ENCODE results near the gene CYB5R2.
A peak's percentile ranks its signal among the peaks of the same experiment; 100 is the strongest.
"Not testable (repeated sequence)": the region's sequence is repeated elsewhere in the genome, so short reads cannot be mapped to it uniquely, and the experiment has no call there.

The CYB5R2 gene

GRCh38 chr11:7670641-7671040, 2.7 kb downstream of the CYB5R2 start:
- no peak for FAIRE-seq
- DNase-seq (ENCODE audit: low spot score): no peak

- no peak for FAIRE-seq
Measured at GRCh38 chr11:7668911-7669310, 4.4 kb downstream of the CYB5R2 start.

DNA sequence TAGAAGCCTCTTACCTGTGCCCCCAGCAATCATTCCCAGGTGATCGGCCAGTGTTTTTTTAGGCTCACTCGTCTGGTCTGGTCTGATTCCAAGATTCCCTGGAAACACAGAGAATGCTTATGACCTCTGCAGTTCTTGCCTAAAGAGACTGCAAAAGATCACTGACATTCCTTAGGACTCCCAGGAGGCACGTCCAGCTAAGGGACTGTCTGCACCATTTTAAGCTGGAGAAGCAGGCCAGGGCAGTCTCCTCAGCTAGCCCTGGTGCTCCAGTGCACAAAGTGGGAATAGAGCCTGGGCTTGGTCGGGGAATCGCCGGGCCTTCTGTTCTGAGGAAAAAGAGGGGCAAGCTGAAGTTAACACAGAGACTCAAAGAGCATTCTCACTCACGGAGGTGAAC, 4.8 kb downstream of the CYB5R2 start:
- FAIRE-seq: no peak
- no peak for DNase-seq (ENCODE audit: low spot score)

More at GRCh38 chr11:7668911-7669310, 4.4 kb downstream of the CYB5R2 start:
- DNase-seq (ENCODE audit: low spot score): peak; percentile 49

DNA sequence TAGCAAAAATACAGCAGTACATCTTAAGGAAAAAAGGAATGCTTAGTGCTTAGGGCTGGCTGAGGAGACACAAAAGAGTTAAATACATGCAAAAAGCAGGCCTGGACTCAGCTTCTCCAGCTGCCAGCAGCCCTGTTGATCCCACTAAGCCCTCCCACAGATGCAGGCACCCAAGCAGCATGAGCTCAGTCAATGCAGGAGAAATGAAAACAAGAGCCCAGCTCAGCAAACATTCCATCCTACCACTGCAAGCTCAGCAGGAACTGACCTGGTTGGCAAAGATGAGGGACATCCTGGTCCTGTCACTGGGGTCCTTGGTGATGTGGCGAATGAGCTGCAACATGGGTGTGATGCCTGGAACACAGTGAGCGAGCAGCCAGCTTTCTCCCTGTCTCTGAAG, 5.8 kb downstream of the CYB5R2 start:
- FAIRE-seq (no peak), DNase-seq (ENCODE audit: low spot score) (no peak)

DNA sequence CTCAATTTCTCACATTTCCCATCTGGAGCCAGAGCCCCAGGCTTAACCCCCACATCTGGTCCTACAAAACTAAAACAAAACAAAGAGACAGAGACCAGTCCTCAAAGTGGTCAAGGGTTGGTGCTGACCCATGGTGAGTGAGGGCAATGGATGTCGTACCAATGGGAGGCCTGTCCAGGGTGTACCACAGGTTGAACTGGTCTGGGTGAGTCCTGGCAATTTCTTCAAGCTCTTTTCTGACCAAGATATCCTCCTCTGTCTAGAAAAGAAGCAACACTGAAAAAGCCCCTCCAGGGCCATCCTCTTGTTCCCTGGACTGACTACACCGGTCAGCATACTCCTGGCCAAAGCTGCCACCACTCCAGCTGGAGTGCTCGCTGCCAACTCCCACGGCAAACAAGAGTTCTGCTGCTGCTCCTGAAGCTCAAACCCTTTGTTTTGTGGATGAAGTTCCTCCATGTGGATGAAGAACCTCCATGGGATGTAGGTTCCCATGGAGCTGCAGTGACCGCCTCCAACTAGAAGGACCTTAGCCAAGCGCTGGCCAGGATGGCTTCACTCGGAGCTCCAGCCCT, 6.9 kb downstream of the CYB5R2 start:
- FAIRE-seq: no peak
- no peak for DNase-seq (ENCODE audit: low spot score)

DNA sequence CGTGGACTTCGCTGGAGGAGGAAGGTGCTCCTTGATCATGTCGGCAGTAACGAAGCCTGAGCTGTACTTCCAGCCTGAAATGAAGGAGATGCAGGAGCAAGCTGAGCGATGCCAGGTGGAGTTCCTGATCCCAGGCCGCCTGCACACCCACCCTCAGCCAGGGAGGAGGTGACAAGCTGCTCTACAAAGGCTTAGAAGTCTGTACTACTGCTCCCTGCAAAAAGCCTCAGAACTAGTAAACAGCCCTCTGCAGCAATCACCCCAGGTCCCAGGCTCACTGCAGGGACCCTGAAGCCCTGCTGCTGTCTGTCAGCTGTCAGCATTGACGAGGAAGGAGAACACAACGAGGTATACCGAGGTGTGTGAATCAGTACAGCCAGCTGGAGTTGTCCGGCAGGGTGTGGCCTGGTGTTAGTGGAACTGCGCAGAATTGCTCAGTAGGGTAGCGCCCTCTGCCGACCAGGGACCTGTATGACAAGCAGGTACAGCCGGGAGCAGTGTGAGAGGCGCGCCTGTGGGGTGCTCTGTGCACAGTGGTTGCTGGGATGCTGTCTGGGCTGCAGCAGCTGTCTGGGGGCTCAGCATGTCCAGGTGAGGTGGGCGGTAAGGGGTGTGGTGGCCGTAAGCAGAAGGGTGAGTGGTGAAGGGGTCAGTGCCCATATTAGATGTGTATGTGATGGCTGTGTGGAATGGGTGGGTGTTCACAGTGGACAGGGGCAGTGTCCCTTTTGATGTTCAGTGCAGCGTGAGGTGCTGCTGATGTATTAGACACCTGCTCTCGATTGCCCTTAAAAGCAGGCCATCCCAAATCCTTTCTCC, 7.6 kb downstream of the CYB5R2 start:
- peak; percentile 86 for DNase-seq (ENCODE audit: low spot score)
- FAIRE-seq: peak; percentile 79

DNA sequence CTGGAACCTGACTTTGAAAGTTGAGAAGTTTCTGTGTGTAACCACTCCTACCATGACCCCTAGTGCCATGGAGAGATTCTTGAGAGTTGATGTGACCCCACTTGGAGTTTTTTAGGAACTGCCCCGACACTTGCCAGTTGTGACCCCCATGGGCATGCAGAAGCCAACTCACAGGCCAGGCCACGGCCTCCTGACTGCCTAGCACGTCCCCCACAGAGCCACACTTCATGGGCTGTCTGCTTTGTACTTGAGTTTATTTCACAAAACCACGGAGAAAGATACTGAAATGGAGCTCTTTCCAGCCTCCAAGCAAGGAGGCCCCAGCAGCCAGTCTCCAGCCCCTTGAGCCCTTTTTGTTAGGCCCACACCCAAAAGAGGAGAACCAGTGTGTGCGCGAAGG, 8.4 kb downstream of the CYB5R2 start:
- DNase-seq (ENCODE audit: low spot score) (no peak), FAIRE-seq (no peak)

GRCh38 chr11:7663531-7663930, 9.8 kb downstream of the CYB5R2 start:
- not testable (repeated sequence) for FAIRE-seq; DNase-seq (ENCODE audit: low spot score)

DNA sequence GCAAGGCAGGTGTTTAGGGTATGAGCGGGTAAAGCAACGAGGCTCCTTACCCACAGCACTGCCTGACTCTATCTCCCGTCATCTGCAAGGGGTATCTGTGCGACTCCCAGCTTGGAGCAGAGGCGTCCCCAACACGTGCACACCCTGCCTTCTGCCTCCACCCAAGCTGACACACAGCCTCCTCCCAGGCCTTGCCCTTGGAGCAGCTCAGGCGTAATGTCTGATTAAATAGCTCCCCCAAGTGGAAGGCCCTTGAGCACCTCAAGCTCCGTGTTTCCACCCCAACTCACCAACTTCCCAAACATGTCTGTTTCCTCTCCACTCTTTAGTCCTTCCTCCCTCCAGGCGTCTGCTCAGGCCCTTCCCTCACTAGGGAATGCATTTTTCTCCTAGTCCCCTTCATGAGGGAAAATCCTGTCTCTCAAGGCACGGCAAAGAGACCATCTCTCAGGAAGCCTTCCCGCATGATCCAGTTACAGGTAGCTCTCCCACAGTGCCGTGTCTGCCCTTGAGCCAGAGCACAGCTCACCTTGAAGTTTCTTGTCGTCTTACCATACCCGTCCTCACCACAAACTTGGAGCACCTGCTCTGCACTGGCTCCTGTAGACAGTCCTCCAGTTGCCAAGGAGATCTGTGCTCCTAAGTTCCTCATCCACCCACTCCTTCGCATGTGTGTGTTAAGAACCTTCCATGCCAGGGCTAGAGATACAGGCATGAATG, 15.8 kb downstream of the CYB5R2 start:
- no peak for DNase-seq (ENCODE audit: low spot score)
- no peak for FAIRE-seq

DNA sequence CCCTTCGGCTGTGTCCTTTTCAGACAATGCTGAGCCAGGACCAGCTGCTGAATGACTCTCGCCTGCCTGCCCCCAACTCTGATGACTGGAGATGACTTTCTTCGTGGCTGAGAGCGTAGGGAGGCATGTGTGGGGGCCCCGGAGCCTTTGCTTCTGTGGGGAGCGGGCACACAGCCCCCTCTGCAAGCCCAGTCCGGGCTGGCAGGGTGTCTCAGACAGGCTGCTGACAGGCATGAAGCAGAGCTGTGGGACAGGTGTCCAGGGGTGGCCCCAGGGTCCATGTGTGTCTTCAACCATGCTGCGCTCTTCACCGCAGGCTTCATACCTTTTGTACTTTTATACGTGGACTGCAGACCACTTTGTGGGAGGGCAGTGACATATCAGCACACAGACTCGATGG, 16.6 kb downstream of the CYB5R2 start:
- FAIRE-seq (no peak), DNase-seq (ENCODE audit: low spot score) (no peak)

- DNase-seq (ENCODE audit: low spot score) (no peak), FAIRE-seq (no peak)
Measured at GRCh38 chr11:7655253-7656217, 17.8 kb downstream of the CYB5R2 start.

DNA sequence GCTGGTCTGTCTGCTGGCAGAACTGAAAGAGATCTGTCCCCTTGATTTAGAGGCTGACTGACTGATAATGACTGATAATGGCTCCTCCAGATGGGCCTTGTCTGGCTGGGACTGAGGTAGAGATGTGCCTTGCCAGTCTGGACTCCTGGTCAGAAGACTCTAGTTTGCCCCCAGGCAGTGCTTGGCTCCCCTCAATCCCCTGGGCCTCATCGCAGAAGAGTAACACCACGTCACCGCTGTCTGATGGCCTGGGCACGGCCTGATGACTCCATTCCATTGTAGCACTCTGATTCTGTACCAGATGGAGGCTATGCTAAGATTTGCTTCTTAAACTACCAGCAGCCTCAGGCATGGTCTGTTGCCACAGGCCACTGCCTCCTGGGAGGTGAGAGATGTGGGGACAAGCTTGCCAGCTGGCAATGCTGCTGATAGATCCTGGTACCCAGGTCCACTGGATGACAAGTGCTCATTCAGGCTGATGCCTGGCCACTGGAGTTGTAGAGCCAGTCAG, 19.1 kb downstream of the CYB5R2 start:
- FAIRE-seq: no peak
- no peak for DNase-seq (ENCODE audit: low spot score)

GRCh38 chr11:7651700-7652099, 21.6 kb downstream of the CYB5R2 start:
- DNase-seq (ENCODE audit: low spot score) (no peak), FAIRE-seq (no peak)

DNA sequence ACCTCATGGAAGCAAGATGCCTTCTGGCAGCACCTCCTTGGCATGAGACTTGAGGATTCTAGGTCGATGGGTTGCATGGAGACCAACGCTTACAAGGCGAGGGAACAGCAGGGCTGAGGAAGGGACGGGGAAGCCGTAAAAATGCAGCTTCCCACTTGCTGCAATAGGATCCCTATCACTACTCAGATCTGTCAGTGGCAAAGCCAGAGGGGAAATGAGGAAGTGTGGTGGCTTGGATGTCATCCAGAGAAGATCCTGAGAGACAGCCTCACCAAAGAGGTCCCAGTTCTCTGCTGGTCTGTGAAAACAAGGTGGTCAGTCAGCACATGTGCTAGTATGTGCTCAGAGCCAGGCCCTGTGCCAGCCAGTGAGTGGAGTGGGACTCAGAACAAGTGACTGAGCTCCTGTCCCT, 22.2 kb downstream of the CYB5R2 start:
- FAIRE-seq (no peak), DNase-seq (ENCODE audit: low spot score) (no peak)

- DNase-seq (ENCODE audit: low spot score) (no peak), FAIRE-seq (no peak)
Measured at GRCh38 chr11:7648264-7648663, 25.0 kb downstream of the CYB5R2 start.

- no peak for FAIRE-seq
- DNase-seq (ENCODE audit: low spot score): no peak
Measured at GRCh38 chr11:7646866-7647265, 26.4 kb downstream of the CYB5R2 start.

GRCh38 chr11:7645206-7645605, 28.1 kb downstream of the CYB5R2 start:
- DNase-seq (ENCODE audit: low spot score) (no peak), FAIRE-seq (no peak)

GRCh38 chr11:7643314-7643713, 30.0 kb downstream of the CYB5R2 start:
- FAIRE-seq (no peak), DNase-seq (ENCODE audit: low spot score) (no peak)

DNA sequence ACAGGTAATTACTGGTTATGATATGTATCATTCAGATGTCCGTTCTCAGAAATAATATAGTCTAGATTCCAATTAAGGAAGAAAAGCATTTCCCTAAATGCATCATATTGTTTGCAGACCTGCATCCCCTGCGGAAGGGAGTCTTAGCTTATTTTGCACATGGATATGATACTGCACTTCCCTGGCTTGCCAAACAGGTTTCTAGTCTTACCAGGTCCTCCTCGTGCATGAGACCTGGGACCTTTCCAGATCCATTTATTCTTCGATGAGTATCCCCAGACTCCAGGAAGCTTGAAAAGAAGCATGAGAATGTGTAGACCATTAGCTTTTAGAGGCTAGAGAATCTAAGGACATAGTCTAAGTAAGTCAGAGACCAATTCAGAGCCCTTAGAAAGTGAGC, 30.6 kb downstream of the CYB5R2 start:
- DNase-seq (ENCODE audit: low spot score) (no peak), FAIRE-seq (no peak)

DNA sequence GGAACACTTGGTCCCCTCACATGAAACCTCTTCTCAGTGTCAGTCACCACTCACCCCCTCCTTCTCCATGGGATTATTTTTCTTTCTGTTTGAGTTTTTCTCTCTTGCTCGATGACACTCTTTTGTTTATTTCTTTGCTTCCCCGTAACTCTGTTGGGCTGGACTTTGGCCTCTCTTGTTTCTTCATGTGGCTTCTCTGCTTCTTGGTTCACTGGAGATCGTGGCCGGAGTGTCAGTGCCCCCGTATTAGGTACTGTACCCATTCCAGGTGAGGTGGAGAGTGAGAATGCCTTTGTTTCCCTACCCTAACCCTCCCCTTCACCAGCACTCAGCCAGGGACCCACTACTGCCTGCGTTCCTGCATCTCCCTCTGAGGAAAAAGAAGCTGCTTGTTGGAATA, 32.5 kb downstream of the CYB5R2 start:
- DNase-seq (ENCODE audit: low spot score) (no peak), FAIRE-seq (no peak)

DNA sequence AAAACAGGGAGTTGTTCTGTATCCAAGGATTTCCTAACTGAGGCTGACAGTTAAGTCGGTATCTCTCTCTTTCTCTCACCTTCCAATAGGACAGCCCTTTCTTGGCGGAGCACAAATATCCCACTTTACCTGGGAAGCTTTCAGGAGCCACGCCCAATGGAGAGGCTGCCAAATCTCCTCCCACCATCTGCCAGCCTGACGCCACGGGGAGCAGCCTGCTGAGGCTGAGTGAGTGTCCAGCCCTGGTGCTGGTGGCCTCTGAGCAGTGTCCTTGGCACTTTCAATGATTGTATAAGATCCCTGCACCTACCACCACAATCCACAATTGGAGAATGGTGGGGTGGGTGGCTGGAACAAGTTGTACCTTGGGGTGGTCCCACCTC, 33.7 kb downstream of the CYB5R2 start:
- FAIRE-seq (no peak), DNase-seq (ENCODE audit: low spot score) (no peak)
